Cardiac muscle cell (in vitro differentiated cells and primary cell): ENCODE data around the gene DOCK4. TPM values are rescaled to one million over a fixed set of nuclear protein-coding genes. Genes with fewer than 3 reads are reported as not detected.
"Not testable (repeated sequence)": the region's sequence is repeated elsewhere in the genome, so short reads cannot be mapped to it uniquely, and the experiment has no call there.

Experiments used
- DNase-seq, 2 donors: peaks; one replicate each; pipeline versions ENCODE4 v3.0.0 to v3.0.0-alpha.2; 2010 to 2017; ENCODE audit warnings: low read depth in 1 of 2, low spot score in 1 of 2
- H3K27ac ChIP-seq: fragments of 200-600 bp; sonication (generic); 2 replicates; pipeline ENCODE4 v1.5.1; 2016
- H3K27me3 ChIP-seq: fragments of 200-600 bp; sonication (generic); 2 replicates; pipeline ENCODE4 v1.6.0; 2016; ENCODE audit warnings: control low read depth
- H3K36me3 ChIP-seq: fragments of 200-600 bp; sonication (generic); 2 replicates; pipeline ENCODE4 v1.5.1; 2016; ENCODE audit warnings: control low read depth
- H3K4me1 ChIP-seq: fragments of 200-600 bp; sonication (generic); 2 replicates; pipeline ENCODE4 v1.8.1; 2017; ENCODE audit warnings: low read depth, mild to moderate bottlenecking, mixed run types
- H3K4me3 ChIP-seq: fragments of 200-600 bp; sonication (generic); 2 replicates; pipeline ENCODE4 v1.5.1; 2016; ENCODE audit warnings: mild to moderate bottlenecking
- H3K9me3 ChIP-seq: fragments of 200-600 bp; sonication (generic); 2 replicates; pipeline ENCODE4 v1.5.1; 2017; ENCODE audit warnings: low read depth, mild to moderate bottlenecking, control low read depth
- polyA plus RNA-seq: library from polyadenylated mRNA; unstranded; fragments of >200 nt; fragmentation: Nextera tagmentation; extraction: Ambion mirVana; gene quantifications from 2 replicates; pipeline ENCODE4 v1.2.1, GENCODE V29; 2016
- total RNA-seq: library from RNA; depleted of rRNA; stranded (reverse); fragments of >200 nt; gene quantifications from 2 replicates; pipeline ENCODE4 v1.2.3, GENCODE V29; 2016
- TF ChIP-seq, protein P1 (sequence below): IDR thresholded peaks from 2 replicates; pipeline ENCODE4 v1.5.1; 2012; ENCODE audit warnings: low read depth, mild to moderate bottlenecking, low read length

Gene DOCK4
- total and polyA plus RNA-seq, 2 experiments from 2014 or later = 5.3 to 11.4 TPM

GRCh38 chr7:112252691-112253090 lies 46.5 kb upstream of the DOCK4 start:
- DNase-seq = no peak
- no peak overlapping the region for H3K27ac ChIP-seq
- TF ChIP-seq, protein P1, sequence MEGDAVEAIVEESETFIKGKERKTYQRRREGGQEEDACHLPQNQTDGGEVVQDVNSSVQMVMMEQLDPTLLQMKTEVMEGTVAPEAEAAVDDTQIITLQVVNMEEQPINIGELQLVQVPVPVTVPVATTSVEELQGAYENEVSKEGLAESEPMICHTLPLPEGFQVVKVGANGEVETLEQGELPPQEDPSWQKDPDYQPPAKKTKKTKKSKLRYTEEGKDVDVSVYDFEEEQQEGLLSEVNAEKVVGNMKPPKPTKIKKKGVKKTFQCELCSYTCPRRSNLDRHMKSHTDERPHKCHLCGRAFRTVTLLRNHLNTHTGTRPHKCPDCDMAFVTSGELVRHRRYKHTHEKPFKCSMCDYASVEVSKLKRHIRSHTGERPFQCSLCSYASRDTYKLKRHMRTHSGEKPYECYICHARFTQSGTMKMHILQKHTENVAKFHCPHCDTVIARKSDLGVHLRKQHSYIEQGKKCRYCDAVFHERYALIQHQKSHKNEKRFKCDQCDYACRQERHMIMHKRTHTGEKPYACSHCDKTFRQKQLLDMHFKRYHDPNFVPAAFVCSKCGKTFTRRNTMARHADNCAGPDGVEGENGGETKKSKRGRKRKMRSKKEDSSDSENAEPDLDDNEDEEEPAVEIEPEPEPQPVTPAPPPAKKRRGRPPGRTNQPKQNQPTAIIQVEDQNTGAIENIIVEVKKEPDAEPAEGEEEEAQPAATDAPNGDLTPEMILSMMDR = no peak
- no peaks in the 10 kb centered on the region for H3K9me3 ChIP-seq
- no peaks in the 10 kb centered on the region for H3K36me3 ChIP-seq
- H3K4me3 ChIP-seq = no peak overlapping the region
- H3K27me3 ChIP-seq = no peaks in the 10 kb centered on the region
- no peaks in the 10 kb centered on the region for H3K4me1 ChIP-seq

DNA sequence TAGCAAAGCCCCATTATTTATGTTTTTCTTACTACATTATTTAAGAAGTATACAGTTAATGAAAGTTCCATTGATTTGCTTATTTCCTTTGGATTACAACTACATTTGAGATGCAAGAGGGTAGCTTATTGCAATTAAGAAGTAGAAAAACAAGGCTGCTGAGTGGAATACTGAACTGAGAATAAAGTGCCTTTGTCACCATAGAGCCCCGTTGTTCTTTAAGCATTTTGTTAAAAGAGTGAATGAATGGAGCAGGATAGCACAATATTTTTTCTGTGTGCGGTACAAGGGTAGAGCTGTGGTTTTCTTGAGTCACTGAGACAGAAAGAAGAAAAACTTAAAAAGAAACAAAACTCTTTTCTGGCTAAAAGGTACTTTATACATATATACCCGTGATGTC lies 45.9 kb upstream of the DOCK4 start:
- Histone ChIP-seq H3K27ac (no peak overlapping the region), H3K9me3 (no peaks in the 10 kb centered on the region), H3K36me3 (no peaks in the 10 kb centered on the region), H3K27me3 (no peaks in the 10 kb centered on the region), H3K4me3 (no peak overlapping the region), H3K4me1 (no peaks in the 10 kb centered on the region)
- DNase-seq = no peak
- TF ChIP-seq, protein P1 = no peak

DNA sequence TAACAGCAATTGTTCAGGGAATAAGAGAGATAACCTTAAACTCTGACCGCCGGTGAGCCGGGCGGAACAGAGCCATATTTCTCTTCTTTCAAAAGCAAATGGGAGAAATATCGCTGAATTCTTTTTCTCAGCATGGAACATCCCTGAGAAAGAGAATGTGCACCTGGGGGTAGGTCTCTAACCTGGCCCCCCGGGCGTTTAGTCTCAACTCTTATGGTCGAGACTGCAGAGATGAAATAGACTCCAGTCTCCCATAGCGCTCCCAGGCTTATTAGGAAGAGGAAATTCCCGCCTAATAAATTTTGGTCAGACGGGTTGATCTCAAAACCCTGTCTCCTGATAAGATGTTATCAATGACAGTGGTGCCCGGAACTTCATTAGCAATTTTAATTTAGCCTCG lies 43.8 kb upstream of the DOCK4 start:
- H3K9me3 ChIP-seq, H3K36me3 ChIP-seq, H3K27me3 ChIP-seq, H3K4me1 ChIP-seq, H3K4me3 ChIP-seq, H3K27ac ChIP-seq, DNase-seq: not testable (repeated sequence)

GRCh38 chr7:112248598-112248997 lies 42.4 kb upstream of the DOCK4 start:
- no peaks in the 10 kb centered on the region for H3K36me3 ChIP-seq
- H3K9me3 ChIP-seq = no peaks in the 10 kb centered on the region
- TF ChIP-seq, protein P1 = no peak
- DNase-seq = no peak
- no peak overlapping the region for H3K4me3 ChIP-seq
- H3K27me3 ChIP-seq = no peaks in the 10 kb centered on the region
- H3K4me1 ChIP-seq = no peaks in the 10 kb centered on the region
- H3K27ac ChIP-seq = no peak overlapping the region

DNA sequence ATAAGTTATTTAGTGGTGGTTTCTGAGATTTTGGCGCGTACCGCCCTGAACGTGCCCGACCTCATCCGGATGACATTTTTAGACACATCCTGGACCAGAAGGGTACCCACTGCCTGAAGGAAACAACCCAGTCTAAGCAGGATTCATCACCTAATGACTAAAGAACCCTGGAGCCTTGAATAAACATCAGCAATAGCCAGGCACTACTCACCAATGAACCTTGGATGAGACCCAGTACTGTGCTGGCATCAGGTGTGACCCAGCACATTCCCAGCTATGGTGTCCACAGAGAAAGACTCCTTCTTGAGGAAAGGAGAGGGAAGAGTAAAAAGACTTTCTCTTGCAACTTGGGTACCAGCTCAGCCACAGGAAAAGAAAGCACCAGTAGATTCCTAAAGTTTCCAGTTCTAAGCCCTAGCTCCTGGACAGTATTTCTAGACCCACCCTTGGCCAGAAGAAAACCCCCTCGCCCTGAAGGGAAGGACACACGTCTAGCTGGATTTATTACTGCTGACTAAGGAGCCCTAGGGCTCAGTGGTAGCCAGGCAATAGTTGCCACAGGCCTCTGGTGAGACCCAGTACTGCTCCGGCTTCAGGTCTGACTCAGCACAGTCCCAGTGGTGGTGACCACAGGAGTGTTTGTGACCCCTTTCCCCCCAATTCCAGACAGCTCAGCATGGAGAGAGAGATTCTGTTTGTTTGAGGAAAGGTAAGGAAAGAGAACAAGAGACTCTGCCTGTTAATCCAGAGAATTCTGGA lies 32.8 kb upstream of the DOCK4 start:
- Histone ChIP-seq H3K4me1 (no peaks in the 10 kb centered on the region), H3K27me3 (no peaks in the 10 kb centered on the region), H3K9me3 (no peaks in the 10 kb centered on the region), H3K36me3 (no peaks in the 10 kb centered on the region), H3K27ac (no peak overlapping the region), H3K4me3 (no peak overlapping the region)
- DNase-seq = no peak
- TF ChIP-seq, protein P1 = no peak

DNA sequence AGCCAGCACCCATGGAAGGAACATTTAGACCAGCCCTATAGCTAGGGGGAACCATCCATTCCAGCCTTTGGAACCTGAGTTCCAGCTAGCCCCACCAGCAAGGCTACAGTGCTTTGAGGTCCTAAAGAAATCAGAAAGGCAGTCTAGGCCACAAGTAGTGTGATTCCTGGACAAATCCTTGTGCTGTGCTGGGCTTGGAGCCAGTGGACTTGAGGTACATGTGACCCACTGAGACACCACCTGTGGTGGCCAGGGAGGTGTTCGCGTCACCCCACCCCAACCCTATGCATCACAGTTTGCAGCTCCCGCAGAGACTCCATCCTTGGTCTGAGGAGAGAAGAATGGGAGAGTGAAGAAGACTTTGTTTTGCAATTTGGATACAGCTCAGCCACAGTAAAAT lies 32.1 kb upstream of the DOCK4 start:
- Histone ChIP-seq H3K27me3 (no peaks in the 10 kb centered on the region), H3K36me3 (no peaks in the 10 kb centered on the region), H3K4me3 (no peak overlapping the region), H3K4me1 (no peaks in the 10 kb centered on the region), H3K27ac (no peak overlapping the region), H3K9me3 (no peaks in the 10 kb centered on the region)
- TF ChIP-seq, protein P1 = no peak
- no peak for DNase-seq
